ENCODE measurements around the gene TUBA1B. TPM values are rescaled to one million over a fixed set of nuclear protein-coding genes. Genes with fewer than 3 reads are reported as not detected.

Gene TUBA1B
- total RNA-seq, 1 donor from 2014 or later: 1,521 TPM

DNA sequence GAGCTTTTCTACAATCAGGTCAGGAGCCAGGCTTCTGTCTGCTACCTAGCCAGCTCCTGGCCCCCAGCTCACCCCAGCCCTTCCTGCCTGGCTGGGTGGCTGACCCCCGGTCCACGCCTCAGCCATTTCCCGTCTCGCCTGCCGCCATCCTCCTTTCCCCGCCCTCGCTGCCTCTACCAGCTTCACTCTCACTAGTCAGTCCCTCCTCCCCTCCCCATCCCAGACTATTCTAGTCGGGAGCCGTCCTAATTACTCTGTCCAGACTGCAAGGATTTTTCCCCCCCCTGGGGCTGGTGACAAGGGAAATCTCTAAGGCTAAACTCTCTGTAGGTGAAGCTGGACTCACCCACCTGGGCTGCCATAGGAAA lies 37.4 kb downstream of the TUBA1B start:
- H3K27me3 Mint-ChIP-seq (ENCODE audit: insufficient read depth): peaks cover 51% of the 10 kb centered on the region
- DNase-seq (ENCODE audit: low spot score): no peak
- intact Hi-C loops (cut with micrococcal nuclease): loop anchor here (2.0 to 5.0 kb wide), 2 partner anchors 113 to 249 kb away; no protein-coding TSS in a partner anchor
- H3K36me3 Mint-ChIP-seq (ENCODE audit: low read depth): peaks cover 28% of the 10 kb centered on the region
- peaks cover 51% of the 10 kb centered on the region for H3K4me1 Mint-ChIP-seq (ENCODE audit: low read depth)
- no peaks in the 10 kb centered on the region for H3K9me3 Mint-ChIP-seq
- H3K4me3 Mint-ChIP-seq: no peak overlapping the region
- no peak overlapping the region for H3K27ac Mint-ChIP-seq

GRCh38 chr12:49092816-49093406 lies 38.3 kb downstream of the TUBA1B start:
- Mint-ChIP-seq H3K4me1 (ENCODE audit: low read depth) (peaks cover 60% of the 10 kb centered on the region), H3K4me3 (no peak overlapping the region), H3K9me3 (no peaks in the 10 kb centered on the region), H3K27ac (no peak overlapping the region), H3K36me3 (ENCODE audit: low read depth) (peaks cover 20% of the 10 kb centered on the region), H3K27me3 (ENCODE audit: insufficient read depth) (peaks cover 55% of the 10 kb centered on the region)
- DNase-seq (ENCODE audit: low spot score): no peak
- intact Hi-C loops (cut with micrococcal nuclease): loop anchor here (1.0 to 5.0 kb wide), 4 partner anchors 29 to 249 kb away; partner anchors contain the start of gene DDN

GRCh38 chr12:49092086-49092815 lies 38.9 kb downstream of the TUBA1B start:
- Mint-ChIP-seq H3K9me3 (no peaks in the 10 kb centered on the region), H3K27ac (peak overlapping the region; percentile 61), H3K27me3 (ENCODE audit: insufficient read depth) (peaks cover 55% of the 10 kb centered on the region), H3K4me3 (peak overlapping the region; percentile 45), H3K4me1 (ENCODE audit: low read depth) (peaks cover 66% of the 10 kb centered on the region), H3K36me3 (ENCODE audit: low read depth) (peaks cover 18% of the 10 kb centered on the region)
- DNase-seq (ENCODE audit: low spot score): peak; percentile 39
- intact Hi-C loops (cut with micrococcal nuclease): loop anchor here (1.0 to 5.0 kb wide), 4 partner anchors 28 to 250 kb away; partner anchors contain the start of gene DDN

DNA sequence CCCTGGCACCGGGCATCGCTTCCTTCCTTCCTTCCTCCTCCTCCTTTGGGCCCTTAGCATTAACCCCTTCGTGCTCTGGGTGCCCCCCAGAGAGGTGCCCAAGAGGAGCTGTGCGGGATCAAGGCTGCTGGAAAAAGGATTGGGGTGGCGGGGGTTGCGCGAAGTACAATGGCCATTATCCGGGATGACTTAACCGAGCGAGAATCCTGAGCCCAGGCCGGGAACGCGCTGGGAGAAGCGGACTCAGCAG lies 39.4 kb downstream of the TUBA1B start:
- Mint-ChIP-seq H3K27ac (no peak overlapping the region), H3K9me3 (no peaks in the 10 kb centered on the region), H3K4me3 (peak overlapping the region; percentile 45), H3K4me1 (ENCODE audit: low read depth) (peaks cover 71% of the 10 kb centered on the region), H3K36me3 (ENCODE audit: low read depth) (peaks cover 18% of the 10 kb centered on the region), H3K27me3 (ENCODE audit: insufficient read depth) (peaks cover 55% of the 10 kb centered on the region)
- intact Hi-C loops (cut with micrococcal nuclease): loop anchor here (1.0 to 5.0 kb wide), 4 partner anchors 27 to 251 kb away; partner anchors contain the start of gene DDN
- no peak for DNase-seq (ENCODE audit: low spot score)

DNA sequence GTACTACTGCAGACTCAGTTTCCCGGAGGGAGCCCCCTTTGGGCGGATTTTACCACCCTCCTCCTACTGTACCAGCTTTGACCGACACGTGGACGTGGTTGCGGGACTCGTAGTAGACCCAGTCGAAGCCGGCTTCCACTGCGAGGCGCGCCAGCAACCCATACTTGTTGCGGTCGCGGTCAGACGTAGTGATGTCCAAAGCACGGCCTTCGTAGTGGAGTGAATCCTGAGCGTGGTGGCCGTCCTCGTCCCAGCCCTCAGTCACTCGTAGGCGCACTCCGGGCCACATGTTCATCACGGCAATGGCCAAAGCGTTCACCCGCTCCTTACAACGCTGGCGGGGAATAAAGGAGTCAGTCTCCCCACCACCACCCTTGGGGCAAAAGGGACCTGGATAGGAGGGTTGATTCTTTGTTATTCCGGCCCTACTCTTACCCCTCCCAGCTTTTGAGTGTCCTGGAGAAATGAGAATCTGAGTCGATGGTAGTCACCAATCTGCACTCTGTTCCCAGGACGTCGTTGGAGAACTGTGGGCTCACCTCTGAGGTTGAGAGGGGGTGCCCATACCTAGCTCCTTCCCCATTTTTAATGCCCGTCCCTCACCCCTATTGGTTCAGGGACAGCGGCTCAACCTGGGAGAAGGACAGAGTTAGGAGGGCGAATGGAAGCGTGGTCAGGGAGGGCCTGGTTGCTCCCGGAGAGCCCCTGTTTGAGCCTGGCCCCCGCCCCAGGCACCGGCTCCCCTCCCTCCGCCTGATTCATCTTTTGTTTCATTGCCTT lies 39.9 kb downstream of the TUBA1B start:
- peaks cover 55% of the 10 kb centered on the region for H3K27me3 Mint-ChIP-seq (ENCODE audit: insufficient read depth)
- intact Hi-C loops (cut with micrococcal nuclease): loop anchor here (5.0 kb wide), 1 partner anchor 251 kb away; no protein-coding TSS in a partner anchor

GRCh38 chr12:49089821-49090773 lies 41.1 kb downstream of the TUBA1B start:
- Mint-ChIP-seq H3K9me3 (no peaks in the 10 kb centered on the region), H3K4me3 (peak overlapping the region; percentile 77), H3K27me3 (ENCODE audit: insufficient read depth) (peaks cover 50% of the 10 kb centered on the region), H3K27ac (peak overlapping the region; percentile 71), H3K4me1 (ENCODE audit: low read depth) (peaks cover 68% of the 10 kb centered on the region), H3K36me3 (ENCODE audit: low read depth) (peaks cover 5% of the 10 kb centered on the region)
- DNase-seq (ENCODE audit: low spot score): peak; percentile 30
- intact Hi-C loops (cut with micrococcal nuclease): loop anchor here (2.0 to 5.0 kb wide), 2 partner anchors 91 to 252 kb away; partner anchors contain the start of gene DDN

More for the DNA sequence above, 39.9 kb downstream of the TUBA1B start:
- Mint-ChIP-seq H3K36me3 (ENCODE audit: low read depth) (peaks cover 14% of the 10 kb centered on the region), H3K27ac (peak overlapping the region; percentile 61), H3K4me1 (ENCODE audit: low read depth) (peaks cover 72% of the 10 kb centered on the region), H3K4me3 (peak overlapping the region; percentile 54), H3K9me3 (no peaks in the 10 kb centered on the region)
- DNase-seq (ENCODE audit: low spot score): no peak

- peak overlapping the region; percentile 42 for H3K4me3 Mint-ChIP-seq
- intact Hi-C loops (cut with micrococcal nuclease): loop anchor here (1.0 to 2.0 kb wide), 7 partner anchors 9 to 146 kb away; partner anchors contain the start of genes DDN and LMBR1L
- no peaks in the 10 kb centered on the region for H3K9me3 Mint-ChIP-seq
- peaks cover 2% of the 10 kb centered on the region for H3K36me3 Mint-ChIP-seq (ENCODE audit: low read depth)
- H3K4me1 Mint-ChIP-seq (ENCODE audit: low read depth): peaks cover 63% of the 10 kb centered on the region
- H3K27ac Mint-ChIP-seq: no peak overlapping the region
- no peak for DNase-seq (ENCODE audit: low spot score)
- H3K27me3 Mint-ChIP-seq (ENCODE audit: insufficient read depth): peaks cover 44% of the 10 kb centered on the region
Observed at GRCh38 chr12:49088932-49089330, 42.3 kb downstream of the TUBA1B start.

GRCh38 chr12:49088150-49088931 lies 42.9 kb downstream of the TUBA1B start:
- peak; percentile 67 for DNase-seq (ENCODE audit: low spot score)
- intact Hi-C loops (cut with micrococcal nuclease): loop anchor here (1.0 to 2.0 kb wide), 7 partner anchors 10 to 147 kb away; partner anchors contain the start of genes DDN and LMBR1L
- peaks cover 2% of the 10 kb centered on the region for H3K36me3 Mint-ChIP-seq (ENCODE audit: low read depth)
- H3K4me1 Mint-ChIP-seq (ENCODE audit: low read depth): peaks cover 57% of the 10 kb centered on the region
- H3K27ac Mint-ChIP-seq: no peak overlapping the region
- no peaks in the 10 kb centered on the region for H3K9me3 Mint-ChIP-seq
- H3K27me3 Mint-ChIP-seq (ENCODE audit: insufficient read depth): peaks cover 38% of the 10 kb centered on the region
- H3K4me3 Mint-ChIP-seq: peak overlapping the region; percentile 42

DNA sequence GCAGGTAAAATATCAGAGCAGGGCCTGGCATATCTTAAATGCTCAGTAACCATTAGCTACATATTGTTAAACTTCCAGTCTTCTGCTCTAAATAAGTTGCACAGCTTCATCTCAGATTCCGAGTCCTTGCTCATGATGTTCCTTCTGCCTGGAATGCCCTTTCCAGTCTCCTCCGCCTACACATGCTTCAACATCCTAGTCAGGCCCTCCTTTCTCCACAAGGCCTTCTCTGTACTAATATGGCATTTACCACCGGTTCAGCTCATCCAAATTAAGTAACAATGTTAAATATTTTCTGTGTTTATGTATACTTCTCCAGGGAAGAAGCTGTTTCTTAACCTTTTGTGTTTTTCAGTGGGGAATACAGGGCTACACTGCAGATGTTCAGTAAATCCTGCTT lies 45.1 kb downstream of the TUBA1B start:
- Mint-ChIP-seq H3K36me3 (ENCODE audit: low read depth) (peaks cover 2% of the 10 kb centered on the region), H3K4me3 (no peak overlapping the region), H3K27ac (no peak overlapping the region), H3K27me3 (ENCODE audit: insufficient read depth) (peaks cover 17% of the 10 kb centered on the region), H3K4me1 (ENCODE audit: low read depth) (peaks cover 37% of the 10 kb centered on the region), H3K9me3 (no peaks in the 10 kb centered on the region)
- DNase-seq (ENCODE audit: low spot score): no peak
- intact Hi-C loops (cut with micrococcal nuclease): no loop called here

GRCh38 chr12:49084438-49084837 lies 46.8 kb downstream of the TUBA1B start:
- Mint-ChIP-seq H3K27ac (no peak overlapping the region), H3K27me3 (ENCODE audit: insufficient read depth) (peaks cover 7% of the 10 kb centered on the region), H3K36me3 (ENCODE audit: low read depth) (no peaks in the 10 kb centered on the region), H3K4me3 (no peak overlapping the region), H3K9me3 (no peaks in the 10 kb centered on the region), H3K4me1 (ENCODE audit: low read depth) (peaks cover 23% of the 10 kb centered on the region)
- no peak for DNase-seq (ENCODE audit: low spot score)
- intact Hi-C loops (cut with micrococcal nuclease): no loop called here

GRCh38 chr12:49079793-49080192 lies 51.4 kb downstream of the TUBA1B start:
- peaks cover 4% of the 10 kb centered on the region for H3K27me3 Mint-ChIP-seq (ENCODE audit: insufficient read depth)

More at GRCh38 chr12:49079793-49080192, 51.4 kb downstream of the TUBA1B start:
- Mint-ChIP-seq H3K27ac (no peak overlapping the region), H3K4me3 (no peak overlapping the region), H3K9me3 (no peaks in the 10 kb centered on the region), H3K36me3 (ENCODE audit: low read depth) (no peaks in the 10 kb centered on the region), H3K4me1 (ENCODE audit: low read depth) (no peaks in the 10 kb centered on the region)
- intact Hi-C loops (cut with micrococcal nuclease): no loop called here
- no peak for DNase-seq (ENCODE audit: low spot score)

Measured in activated T-helper 1 cell treated with anti-CD3 and anti-CD28 coated beads, Interleukin-12 subunit alpha, Interleukin-12 subunit beta, Interleukin-2, Interleukin-4 antibody, amounts not matched to agents 30 ng/mL and 10 ng/mL and 1 ng/mL, durations not matched to agents 14 hours and 24 hours and 36 hours (primary cell).